Lower lobe of right lung (tissue), 2 donors: Measurements from ENCODE around the gene ZNF230. TPM values are rescaled to one million over a fixed set of nuclear protein-coding genes. Genes with fewer than 3 reads are reported as not detected.

Experiments
- ATAC-seq, 2 donors: fragments of 200-7000 bp; cut with Tn5 transposase; one replicate each; pipeline ENCODE4 v1.9.1; 2020 to 2022; ENCODE audit warnings: mild to moderate bottlenecking in 2 of 2, moderate library complexity in 2 of 2
- DNase-seq: peaks from one replicate; pipeline ENCODE4 v3.0.0-alpha.2; 2020
- H3K27ac ChIP-seq: fragments of 200-600 bp; one replicate; pipeline ENCODE4 v1.8.0; 2022
- H3K27me3 ChIP-seq: fragments of 200-600 bp; one replicate; pipeline ENCODE4 v1.8.0; 2022; ENCODE audit warnings: low read depth
- H3K36me3 ChIP-seq: fragments of 200-600 bp; one replicate; pipeline ENCODE4 v1.8.0; 2022; ENCODE audit warnings: mild to moderate bottlenecking
- H3K4me1 ChIP-seq: fragments of 200-600 bp; one replicate; pipeline ENCODE4 v1.8.0; 2022
- H3K4me3 ChIP-seq: fragments of 200-600 bp; one replicate; pipeline ENCODE4 v1.8.0; 2022; ENCODE audit warnings: mild to moderate bottlenecking
- H3K9me3 ChIP-seq: fragments of 200-600 bp; one replicate; pipeline ENCODE4 v1.8.0; 2022
- CTCF ChIP-seq: fragments of 200-600 bp; IDR thresholded peaks from one replicate; pipeline ENCODE4 v1.8.0; 2022; ENCODE audit warnings: antibody characterized with exemption, mild to moderate bottlenecking
- intact Hi-C: fragments of 100-400 bp; cut with DNase I; formaldehyde crosslinking; loops from one replicate; pipeline ENCODE4 v1.11.0; 2022
- total RNA-seq: library from RNA; stranded (reverse); fragmentation: NEBNext Ultra II Directional; extraction: Animal tissue kit (Norgen Biotek cat#: 25700); gene quantifications from one replicate; pipeline ENCODE4 v1.2.1, GENCODE V29; 2021
- donor health status: DM: no; HTN: yes; CAD: no; lungs with severe emphysema.

Gene ZNF230
- total RNA-seq, 1 donor from 2014 or later = 4.8 TPM

GRCh38 chr19:44061038-44061437, 58.3 kb downstream of the ZNF230 start:
- no peak overlapping the region for H3K4me3 ChIP-seq
- TF ChIP-seq CTCF = no peak
- no peak for ATAC-seq
- peaks cover 27% of the 10 kb centered on the region for H3K9me3 ChIP-seq
- no peak overlapping the region for H3K27ac ChIP-seq
- H3K27me3 ChIP-seq = no peaks in the 10 kb centered on the region
- no peak for DNase-seq
- no peaks in the 10 kb centered on the region for H3K4me1 ChIP-seq
- intact Hi-C loops = no loop called here
- H3K36me3 ChIP-seq = peaks cover 75% of the 10 kb centered on the region

Other genes with a start within 250 kb of the ZNF230 start
- gene SMG9, start 248.0 kb upstream of the ZNF230 start, total RNA-seq = 47.3 TPM
- gene KCNN4, start 222.0 kb upstream of the ZNF230 start, total RNA-seq = 3.6 TPM
- 7.5 TPM for gene LYPD5, start 200.5 kb upstream of the ZNF230 start, total RNA-seq
- gene ZNF283, start 175.6 kb upstream of the ZNF230 start, total RNA-seq = 12.7 TPM
- 3.2 TPM for gene ZNF404, start 119.0 kb upstream of the ZNF230 start, total RNA-seq
- gene ZNF45, start 67.7 kb upstream of the ZNF230 start, total RNA-seq = 13.3 TPM
- 6.2 TPM for gene ZNF221, start 51.7 kb upstream of the ZNF230 start, total RNA-seq
- gene ZNF155, start 18.8 kb upstream of the ZNF230 start, total RNA-seq = 8.9 TPM
- 3.1 TPM for gene ZNF222, start 22.4 kb downstream of the ZNF230 start, total RNA-seq
- 5.7 TPM for gene ZNF223, start 49.1 kb downstream of the ZNF230 start, total RNA-seq
- gene ZNF284, start 69.2 kb downstream of the ZNF230 start, total RNA-seq = 2.4 TPM
- 31.6 TPM for gene ZNF224, start 91.4 kb downstream of the ZNF230 start, total RNA-seq
- 6.8 TPM for gene ZNF225, start 110.4 kb downstream of the ZNF230 start, total RNA-seq
- 16.1 TPM for gene ZNF234, start 138.6 kb downstream of the ZNF230 start, total RNA-seq
- 17.7 TPM for gene ZNF226, start 162.1 kb downstream of the ZNF230 start, total RNA-seq
- gene ZNF227, start 209.6 kb downstream of the ZNF230 start, total RNA-seq = 18.2 TPM